Mucosa of stomach (tissue), 1 donor: Measurements from ENCODE around the gene PTMA.
"Not testable (repeated sequence)": the region's sequence is repeated elsewhere in the genome, so short reads cannot be mapped to it uniquely, and the experiment has no call there.

ENCODE experiments used
- H3K27me3 ChIP-seq: one replicate; pipeline ENCODE4 v1.7.0; 2013; ENCODE audit warnings: mild to moderate bottlenecking, low read length; ENCODE audit not compliant: control insufficient read depth, insufficient read depth
- H3K36me3 ChIP-seq: one replicate; pipeline ENCODE4 v1.7.0; 2013; ENCODE audit warnings: low read length; ENCODE audit not compliant: control insufficient read depth, insufficient read depth
- H3K4me1 ChIP-seq: one replicate; pipeline ENCODE4 v1.7.0; 2013; ENCODE audit warnings: mild to moderate bottlenecking, low read length; ENCODE audit not compliant: control insufficient read depth, insufficient read depth
- H3K4me3 ChIP-seq: one replicate; pipeline ENCODE4 v1.7.0; 2013; ENCODE audit warnings: low read length
- H3K9ac ChIP-seq: one replicate; pipeline ENCODE4 v1.7.0; 2013; ENCODE audit warnings: mild to moderate bottlenecking, low read length, moderate library complexity
- H3K9me3 ChIP-seq: one replicate; pipeline ENCODE4 v1.7.0; 2013; ENCODE audit warnings: mild to moderate bottlenecking, low read length, moderate library complexity; ENCODE audit not compliant: control insufficient read depth
- donor health status: Pancreatic carcinoma.

PTMA gene

GRCh38 chr2:231707927-231708772, at the start of gene PTMA:
TSS of gene PTMA (plus strand) at chr2:231708525. CDS start at chr2:231708707, 182 bp downstream.
- Histone ChIP-seq H3K4me1 (peaks cover 21% of the 10 kb centered on the region), H3K4me3 (peak within 1 kb of the TSS; percentile 60), H3K36me3 (peaks cover 13% of the 10 kb centered on the region), H3K9ac (peak within 1 kb of the TSS; percentile 97), H3K27me3 (no peaks in the 10 kb centered on the region), H3K9me3 (no peaks in the 10 kb centered on the region)

DNA sequence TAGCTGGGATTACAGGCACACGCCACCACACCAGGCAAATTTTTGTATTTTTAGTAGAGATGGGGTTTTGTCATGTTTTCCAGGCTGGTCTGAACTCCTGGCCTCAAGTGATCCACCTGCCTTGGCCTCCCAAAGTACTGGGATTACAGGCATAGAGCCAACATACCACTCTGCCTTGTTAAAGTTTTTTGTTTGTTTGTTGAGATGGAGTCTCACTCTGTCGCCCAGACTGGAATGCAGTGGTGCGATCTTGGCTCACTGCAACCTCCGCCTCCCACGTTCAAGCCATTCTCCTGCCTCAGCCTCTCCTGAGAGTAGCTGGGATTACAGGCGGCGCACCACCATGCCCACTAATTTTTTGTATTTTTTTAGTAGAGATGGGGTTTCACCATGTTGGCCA, 48.3 kb upstream of the PTMA start:
- H3K4me3 ChIP-seq, H3K9ac ChIP-seq, H3K27me3 ChIP-seq, H3K9me3 ChIP-seq, H3K36me3 ChIP-seq: not testable (repeated sequence)
- H3K4me1 ChIP-seq: peaks cover 66% of the 10 kb centered on the region

DNA sequence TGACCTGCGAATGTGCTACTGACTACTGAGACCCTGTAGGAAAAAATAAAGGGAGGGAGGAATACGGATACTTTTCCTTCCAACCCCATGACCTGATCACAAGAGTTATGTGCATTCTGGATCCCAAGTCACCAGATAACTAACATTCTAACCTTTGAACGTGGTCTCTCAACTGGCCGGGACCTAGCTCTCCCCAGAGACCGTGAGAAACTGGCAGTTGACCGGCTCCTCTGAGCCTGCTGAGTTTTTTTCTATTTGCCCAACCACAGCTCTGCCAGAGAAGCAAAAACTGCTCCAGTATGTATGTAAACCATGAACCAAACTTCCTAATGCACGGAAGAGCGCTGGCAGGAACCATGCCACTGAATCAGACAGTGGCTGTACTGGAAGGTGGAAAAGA, 47.5 kb upstream of the PTMA start:
- H3K4me1 ChIP-seq: peaks cover 68% of the 10 kb centered on the region
- no peak overlapping the region for H3K4me3 ChIP-seq
- no peak overlapping the region for H3K9ac ChIP-seq
- H3K9me3 ChIP-seq: no peaks in the 10 kb centered on the region
- H3K36me3 ChIP-seq: no peaks in the 10 kb centered on the region
- no peaks in the 10 kb centered on the region for H3K27me3 ChIP-seq

DNA sequence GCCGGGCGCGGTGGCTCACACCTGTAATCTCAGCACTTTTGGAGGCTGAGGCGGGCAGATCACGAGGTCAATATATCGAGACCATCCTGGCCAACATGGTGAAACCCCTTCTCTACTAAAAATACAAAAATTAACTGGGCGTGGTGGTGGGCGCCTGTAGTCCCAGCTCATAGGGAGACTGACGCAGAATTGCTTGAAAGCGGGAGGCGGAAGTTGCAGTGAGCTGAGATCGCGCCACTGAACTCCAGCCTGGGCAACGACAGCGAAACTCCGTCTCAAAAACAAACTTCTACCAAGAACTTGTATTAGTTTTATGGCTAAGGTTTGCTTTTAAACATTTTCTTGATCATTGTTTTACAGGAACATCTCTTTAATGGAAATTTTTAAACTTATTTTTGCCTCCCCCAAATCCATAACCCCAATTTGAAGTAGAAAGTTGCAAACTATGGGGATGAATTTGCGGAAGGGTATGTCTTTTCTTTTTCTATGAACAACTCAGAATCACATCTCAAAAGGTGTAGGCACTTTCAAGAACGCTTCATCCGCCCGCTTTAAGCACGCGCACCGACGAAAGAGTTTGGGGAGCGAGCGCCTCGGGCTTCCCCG, 46.8 kb upstream of the PTMA start:
- peak overlapping the region; percentile 28 for H3K4me3 ChIP-seq
- peak overlapping the region; percentile 85 for H3K9ac ChIP-seq
- H3K9me3 ChIP-seq: no peaks in the 10 kb centered on the region
- no peaks in the 10 kb centered on the region for H3K36me3 ChIP-seq
- H3K27me3 ChIP-seq: no peaks in the 10 kb centered on the region
- peaks cover 62% of the 10 kb centered on the region for H3K4me1 ChIP-seq

DNA sequence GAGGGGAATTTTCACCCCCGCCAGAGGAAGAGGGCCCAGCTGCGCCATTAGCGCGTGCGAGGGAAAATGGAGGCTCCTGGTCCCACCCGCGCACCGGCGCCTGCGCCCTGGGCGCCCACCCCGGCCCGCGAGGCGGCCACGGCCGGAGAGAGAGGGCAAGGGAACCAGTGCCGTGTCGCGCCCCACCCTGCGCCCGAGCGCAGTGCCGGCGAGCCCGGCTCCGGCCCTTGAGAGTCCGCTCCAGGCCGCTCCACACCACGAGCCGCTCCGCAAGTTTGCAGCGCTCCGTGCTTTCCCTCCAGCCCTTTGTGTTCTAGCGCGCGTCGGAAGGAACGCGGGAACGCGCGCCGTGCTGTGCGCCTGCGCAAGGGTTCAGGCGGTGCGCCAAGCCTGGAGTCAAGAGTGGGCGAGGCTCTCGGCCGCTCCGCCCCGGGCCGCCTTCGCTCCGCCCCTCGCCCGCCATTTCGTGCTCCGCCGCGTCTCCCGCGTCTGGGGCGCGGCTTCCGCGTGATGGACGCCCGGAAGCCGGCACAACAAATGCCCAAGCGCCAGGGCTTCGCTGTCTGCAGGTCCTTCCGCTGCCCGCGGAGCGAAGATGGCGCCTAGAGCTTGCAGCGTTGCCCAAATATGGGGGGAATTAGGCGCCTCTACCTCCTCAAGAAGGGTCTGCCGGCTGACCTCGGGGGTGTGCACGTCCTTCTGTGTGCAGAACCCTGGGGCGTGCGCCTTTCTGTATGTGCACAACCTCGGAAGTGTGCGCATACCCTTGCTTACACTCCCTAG, 46.1 kb upstream of the PTMA start:
- no peaks in the 10 kb centered on the region for H3K36me3 ChIP-seq
- H3K9me3 ChIP-seq: no peaks in the 10 kb centered on the region
- H3K9ac ChIP-seq: peak overlapping the region; percentile 85
- no peaks in the 10 kb centered on the region for H3K27me3 ChIP-seq
- H3K4me3 ChIP-seq: peak overlapping the region; percentile 33
- H3K4me1 ChIP-seq: peaks cover 65% of the 10 kb centered on the region

GRCh38 chr2:231662811-231663457, 45.4 kb upstream of the PTMA start:
- Histone ChIP-seq H3K4me1 (peaks cover 63% of the 10 kb centered on the region), H3K27me3 (no peaks in the 10 kb centered on the region), H3K4me3 (peak overlapping the region; percentile 33), H3K36me3 (no peaks in the 10 kb centered on the region), H3K9ac (peak overlapping the region; percentile 25), H3K9me3 (no peaks in the 10 kb centered on the region)

DNA sequence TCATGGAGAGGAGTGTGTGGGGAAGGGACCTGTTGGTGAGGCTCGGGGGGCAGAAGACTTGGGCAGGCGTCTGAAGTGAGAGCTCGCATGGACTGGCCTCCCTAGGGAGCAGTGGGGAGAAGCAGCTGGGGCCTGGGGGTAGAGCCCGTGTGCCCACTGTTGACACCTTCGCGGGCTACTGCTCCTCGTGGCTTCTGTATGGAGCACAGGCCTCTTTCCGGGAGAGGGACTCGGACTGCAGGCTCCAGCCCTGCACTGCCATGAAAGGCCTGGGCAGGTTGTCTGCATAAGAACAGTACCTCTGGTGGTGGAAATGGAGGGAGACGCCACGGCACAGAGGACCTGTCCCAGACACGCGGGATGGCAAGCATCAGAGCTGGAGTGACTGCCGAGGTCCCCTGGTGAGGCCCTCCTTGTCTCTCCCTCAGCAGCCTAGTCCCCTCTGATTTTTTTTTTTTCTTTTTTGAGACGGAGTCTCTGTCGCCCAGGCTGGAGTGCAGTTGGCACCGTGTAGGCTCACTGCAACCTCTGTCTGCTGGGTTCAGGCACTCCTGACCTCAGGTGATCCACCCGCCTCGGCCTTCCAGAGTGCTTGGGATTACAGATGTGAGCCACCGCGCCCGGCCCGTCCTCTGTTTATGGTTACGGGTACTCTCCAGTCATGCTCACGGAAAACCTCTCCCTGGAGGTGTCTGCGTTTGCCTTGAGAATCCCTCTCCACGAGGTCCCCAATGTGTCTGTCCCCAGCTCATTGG, 44.7 kb upstream of the PTMA start:
- H3K4me1 ChIP-seq: peaks cover 59% of the 10 kb centered on the region
- H3K9ac ChIP-seq: no peak overlapping the region
- no peaks in the 10 kb centered on the region for H3K36me3 ChIP-seq
- H3K9me3 ChIP-seq: no peaks in the 10 kb centered on the region
- no peaks in the 10 kb centered on the region for H3K27me3 ChIP-seq
- no peak overlapping the region for H3K4me3 ChIP-seq

DNA sequence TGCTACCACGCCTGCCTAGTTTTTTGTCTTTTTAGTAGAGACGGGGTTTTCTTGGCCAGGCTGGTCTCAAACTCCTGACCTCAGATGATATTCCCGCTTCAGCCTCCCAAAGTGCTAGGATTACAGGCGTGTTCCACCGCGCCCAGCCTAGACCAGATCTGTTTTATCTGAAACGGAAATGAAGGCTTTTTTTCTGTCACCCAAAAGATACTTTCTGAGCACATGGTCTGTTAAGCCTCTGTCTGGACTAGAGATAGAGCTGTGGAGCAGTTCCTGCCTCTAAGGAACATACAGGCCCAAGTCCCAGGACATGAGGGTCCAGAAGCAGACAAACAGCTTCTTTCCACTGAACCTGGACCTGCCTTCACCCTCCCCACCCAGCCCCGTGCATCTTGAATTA, 43.6 kb upstream of the PTMA start:
- Histone ChIP-seq H3K4me1 (peaks cover 56% of the 10 kb centered on the region), H3K27me3 (no peaks in the 10 kb centered on the region), H3K4me3 (no peak overlapping the region), H3K9me3 (no peaks in the 10 kb centered on the region), H3K9ac (peak overlapping the region; percentile 99), H3K36me3 (no peaks in the 10 kb centered on the region)

- no peaks in the 10 kb centered on the region for H3K9me3 ChIP-seq
- peak overlapping the region; percentile 99 for H3K9ac ChIP-seq
- no peak overlapping the region for H3K4me3 ChIP-seq
Observed at GRCh38 chr2:231665245-231666170, 42.8 kb upstream of the PTMA start.

GRCh38 chr2:231666171-231667095, 41.9 kb upstream of the PTMA start:
- Histone ChIP-seq H3K27me3 (no peaks in the 10 kb centered on the region), H3K36me3 (no peaks in the 10 kb centered on the region), H3K4me3 (peak overlapping the region; percentile 88), H3K4me1 (peaks cover 66% of the 10 kb centered on the region), H3K9ac (peak overlapping the region; percentile 99), H3K9me3 (no peaks in the 10 kb centered on the region)

More at GRCh38 chr2:231665245-231666170, 42.8 kb upstream of the PTMA start:
- Histone ChIP-seq H3K36me3 (no peaks in the 10 kb centered on the region), H3K4me1 (peaks cover 64% of the 10 kb centered on the region), H3K27me3 (no peaks in the 10 kb centered on the region)
